NCI-H2196 (cell line): ENCODE measurements around the gene MCHR1.
"Not testable (repeated sequence)": the region's sequence is repeated elsewhere in the genome, so short reads cannot be mapped to it uniquely, and the experiment has no call there.

ENCODE experiments used
- DNase-seq: peaks from one replicate; lab custom pipeline; 2025; ENCODE audit not compliant: unreplicated experiment; lab: John Stamatoyannopoulos, UW

The MCHR1 gene

DNA sequence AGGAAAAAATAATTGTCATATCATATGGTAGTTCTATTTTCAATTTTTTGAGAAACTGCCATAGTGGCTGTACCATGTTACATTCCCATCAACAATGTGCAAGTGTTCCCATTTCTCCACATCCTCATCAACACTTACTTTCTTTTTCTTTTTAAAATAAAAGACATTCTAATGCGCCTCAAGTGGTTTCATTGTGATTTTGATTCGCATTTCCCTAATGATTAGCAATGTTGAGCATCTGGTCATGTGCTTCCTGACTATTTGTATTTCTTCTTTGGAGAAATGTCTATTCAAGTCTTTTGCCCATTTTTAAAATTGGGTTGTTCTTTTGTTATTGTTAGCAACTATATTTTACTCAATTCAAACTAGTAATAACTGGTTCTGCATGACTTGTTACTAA lies 8.4 kb downstream of the MCHR1 start:
- no peak for DNase-seq

DNA sequence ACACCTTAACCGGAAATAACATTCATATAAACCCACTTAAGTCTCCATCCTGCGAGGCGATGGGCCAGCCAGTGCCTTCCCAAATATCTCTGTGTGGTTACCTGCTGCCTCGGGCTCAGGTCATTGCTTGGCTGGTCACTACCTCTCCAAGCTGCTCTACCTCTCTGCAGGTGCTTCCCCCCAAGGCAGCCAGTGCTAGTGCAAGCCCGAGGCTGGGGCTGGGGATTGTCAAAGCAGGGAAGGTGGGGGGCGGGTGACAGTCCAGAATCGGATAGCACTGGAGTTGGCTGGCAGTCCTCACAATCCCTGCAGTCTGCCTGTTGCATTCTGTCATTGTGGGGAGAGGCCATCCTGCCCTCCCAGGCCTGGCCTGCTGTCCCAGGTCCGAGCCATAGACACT lies 11.1 kb downstream of the MCHR1 start:
- no peak for DNase-seq

DNA sequence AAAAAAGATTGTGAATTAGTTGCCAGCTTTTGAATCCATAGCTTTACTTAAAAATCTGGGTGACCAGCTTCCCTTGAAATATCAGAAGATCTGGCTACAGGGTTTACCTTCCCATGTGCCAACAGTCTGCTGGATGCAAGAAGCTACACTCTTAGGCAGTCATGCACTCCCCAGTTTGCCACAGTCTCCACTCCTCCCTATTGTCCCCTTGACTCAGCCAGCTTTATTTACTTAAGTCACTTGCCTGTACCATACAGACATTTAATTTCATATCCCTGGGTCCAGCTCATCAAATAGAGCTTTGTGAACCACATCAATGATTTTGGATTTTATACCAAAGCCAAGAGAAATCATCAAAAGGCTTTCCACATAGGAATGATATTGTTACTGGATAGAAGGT lies 12.2 kb downstream of the MCHR1 start:
- no peak for DNase-seq

DNA sequence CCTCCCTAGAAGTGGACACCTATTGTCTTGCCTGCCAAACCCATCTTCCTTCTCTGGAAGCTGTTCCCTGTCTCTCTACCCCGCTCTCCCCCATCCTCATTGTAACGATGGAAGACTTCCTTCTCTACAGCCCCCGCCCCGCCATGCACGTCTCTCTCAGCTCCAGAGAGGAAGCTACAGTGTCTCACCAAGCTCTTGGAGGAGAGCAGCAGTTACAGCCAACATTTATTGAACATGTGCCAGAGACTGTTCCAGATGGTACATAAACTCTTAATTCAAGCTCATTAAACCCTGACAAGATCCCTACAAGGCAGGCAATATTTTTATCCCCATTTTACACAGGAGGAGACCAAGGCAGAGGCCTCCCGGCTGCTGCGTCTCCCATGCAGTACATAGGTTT lies 15.1 kb downstream of the MCHR1 start:
- DNase-seq, result peak; percentile 15

DNA sequence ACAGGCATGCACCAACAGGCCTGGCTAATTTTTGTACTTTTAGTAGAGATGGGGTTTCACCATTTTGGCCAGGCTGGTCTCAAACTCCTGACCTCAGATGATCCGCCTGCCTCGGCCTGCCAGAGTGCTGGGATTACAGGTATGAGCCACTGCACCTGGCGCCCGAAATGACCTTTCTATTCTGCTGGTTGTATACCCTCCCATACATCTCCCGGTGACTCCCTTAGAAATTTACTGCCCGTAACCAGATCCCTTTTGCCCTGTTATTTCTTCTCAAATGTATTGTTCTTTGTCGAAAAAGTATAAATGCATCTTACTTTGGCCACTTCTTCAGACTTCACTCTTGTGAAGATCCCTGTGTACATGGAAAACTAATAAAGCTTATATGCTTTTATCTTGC lies 22.0 kb downstream of the MCHR1 start:
- DNase-seq, result no peak

DNA sequence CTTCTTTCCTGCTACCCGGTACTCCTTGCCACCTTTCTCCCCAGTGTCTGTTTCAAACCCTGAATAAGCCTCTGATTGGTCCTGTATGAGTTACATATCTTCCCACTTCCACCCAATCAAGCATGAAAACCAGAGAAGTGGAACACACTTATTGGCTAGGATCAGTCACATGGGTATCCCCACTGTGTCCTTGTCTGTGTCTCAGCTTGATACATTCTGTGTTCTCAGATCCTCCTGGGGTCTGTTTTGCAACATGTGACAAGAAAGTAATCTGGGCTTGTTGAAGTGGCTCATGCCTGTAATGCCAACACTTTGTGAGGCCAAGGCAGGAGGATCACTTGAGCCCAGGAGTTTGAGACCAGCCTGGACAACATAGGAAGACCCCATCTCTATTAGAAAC lies 23.9 kb downstream of the MCHR1 start:
- DNase-seq, result no peak

DNA sequence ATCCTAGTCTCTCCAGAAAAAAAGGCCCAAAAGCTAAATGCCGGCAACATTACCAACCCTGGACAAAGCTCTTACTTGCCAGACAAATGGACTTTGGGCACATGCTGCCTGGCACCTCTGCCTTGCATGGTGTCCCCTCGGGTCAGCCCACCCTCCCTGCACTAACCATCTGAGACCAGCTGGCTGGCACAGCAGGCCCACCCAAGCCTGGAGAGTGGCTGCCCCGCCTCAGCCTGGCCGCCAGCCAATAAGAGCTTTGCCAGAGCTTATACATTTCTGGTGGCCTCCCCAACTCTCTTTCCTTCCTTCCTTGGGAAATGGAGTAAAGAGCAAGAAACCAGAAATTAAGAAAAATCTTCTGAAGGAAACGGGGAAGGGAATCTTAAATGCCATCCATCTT lies 24.5 kb downstream of the MCHR1 start:
- no peak for DNase-seq

DNA sequence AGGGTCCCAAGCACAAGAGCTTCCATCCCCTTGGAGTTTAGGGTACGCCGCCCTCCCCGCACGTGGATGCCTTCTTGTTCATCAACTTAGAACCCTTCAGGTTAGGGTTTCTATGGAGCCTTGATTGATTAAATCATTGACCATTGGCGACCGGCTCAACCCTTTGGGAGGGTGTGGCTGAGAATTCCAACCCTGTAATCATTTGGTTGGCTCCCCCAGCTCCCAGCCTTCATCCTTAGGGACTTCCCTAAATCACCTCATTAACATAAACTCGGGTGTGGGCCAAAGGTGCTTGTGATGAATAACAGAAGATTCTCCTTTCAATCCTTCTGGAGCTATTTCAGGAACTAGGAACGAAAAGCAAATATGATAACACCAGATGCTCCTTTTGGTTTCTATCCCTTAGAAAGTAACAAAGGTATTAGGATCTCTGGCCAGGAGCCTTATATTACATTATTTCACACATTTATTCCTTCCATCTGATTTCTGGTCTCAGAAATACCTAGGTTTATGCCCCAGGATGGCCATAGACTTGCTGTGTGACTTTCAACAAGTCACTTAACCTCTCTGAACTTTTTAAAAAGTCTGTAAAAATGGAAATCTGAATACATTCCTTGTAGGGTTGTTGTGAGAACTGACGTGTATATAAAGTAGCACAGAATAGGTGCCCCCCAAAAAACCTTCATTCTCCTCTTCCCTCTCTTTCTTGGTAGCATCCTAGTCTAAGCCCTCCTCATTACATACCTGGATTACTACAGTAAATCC lies 26.8 kb downstream of the MCHR1 start:
- DNase-seq, result no peak

DNA sequence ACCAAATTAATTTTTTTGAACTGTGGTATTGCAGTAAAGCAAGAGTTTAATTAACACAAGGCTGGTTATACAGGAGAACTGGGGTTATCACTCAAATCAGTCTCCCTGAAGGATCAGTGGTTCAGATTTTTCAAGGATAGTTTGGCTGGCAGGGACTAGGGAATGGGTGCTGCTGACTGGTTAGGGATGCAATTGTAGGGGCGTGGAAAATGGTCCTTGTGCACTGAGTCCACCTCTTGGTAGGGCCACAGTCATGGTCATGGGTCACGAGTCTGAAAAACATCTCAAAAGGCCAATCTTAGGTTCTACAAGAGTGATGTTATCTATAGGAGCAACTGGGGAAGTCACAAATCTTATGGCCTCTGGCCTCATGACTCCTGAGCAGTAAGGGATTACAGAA lies 27.9 kb downstream of the MCHR1 start:
- DNase-seq, result no peak

DNA sequence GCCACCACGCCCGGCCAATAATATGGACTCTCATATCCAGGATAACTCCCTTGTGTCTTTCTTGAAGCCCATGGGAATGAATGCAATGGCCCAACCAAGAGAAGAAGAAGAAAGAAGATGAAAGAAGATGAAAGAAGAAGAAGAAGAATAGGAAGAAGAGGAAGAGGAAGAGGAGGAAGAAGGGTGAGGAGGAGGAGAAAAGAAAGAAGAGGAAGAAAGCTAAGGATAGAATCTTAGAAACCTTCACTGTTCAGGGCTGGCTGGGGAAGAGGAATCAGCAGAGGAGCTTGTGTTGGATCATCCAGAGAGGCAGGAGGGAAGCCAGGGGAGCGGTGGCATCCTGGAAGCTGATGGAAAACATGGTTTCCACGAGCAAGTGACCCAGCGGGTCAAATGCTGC lies 28.9 kb downstream of the MCHR1 start:
- no peak for DNase-seq

DNA sequence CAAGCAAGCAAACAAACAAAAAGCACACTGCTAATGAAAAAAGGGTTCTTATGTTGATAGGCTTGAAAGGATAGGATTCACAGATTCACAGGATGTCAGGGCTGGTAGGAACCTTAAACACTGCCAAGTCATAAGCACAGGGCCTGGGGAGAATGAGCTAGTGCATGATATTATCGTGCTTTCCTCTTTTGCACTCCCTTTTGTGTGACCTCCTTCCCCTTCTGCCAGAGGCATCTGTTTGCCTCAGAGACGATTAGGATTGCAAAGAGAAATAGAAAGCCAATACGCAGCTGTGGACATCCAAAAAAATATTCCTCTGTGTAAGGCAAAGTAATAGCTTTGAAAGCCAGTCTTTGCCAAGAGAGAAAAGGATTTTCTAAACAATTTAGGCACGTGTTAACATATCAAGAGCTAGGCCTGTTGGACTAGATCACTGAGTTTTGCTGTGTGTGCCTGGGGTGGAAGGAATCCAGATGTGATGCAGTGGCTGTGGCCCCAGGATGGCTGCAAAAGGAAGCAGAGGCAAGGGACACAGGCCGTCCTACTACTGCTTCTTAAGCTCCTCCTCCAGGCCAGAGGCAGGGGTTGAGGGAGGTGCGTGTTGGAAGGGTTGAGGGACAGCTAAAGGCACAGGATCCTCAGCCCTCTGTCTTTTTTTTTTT lies 30.6 kb downstream of the MCHR1 start:
- no peak for DNase-seq

DNA sequence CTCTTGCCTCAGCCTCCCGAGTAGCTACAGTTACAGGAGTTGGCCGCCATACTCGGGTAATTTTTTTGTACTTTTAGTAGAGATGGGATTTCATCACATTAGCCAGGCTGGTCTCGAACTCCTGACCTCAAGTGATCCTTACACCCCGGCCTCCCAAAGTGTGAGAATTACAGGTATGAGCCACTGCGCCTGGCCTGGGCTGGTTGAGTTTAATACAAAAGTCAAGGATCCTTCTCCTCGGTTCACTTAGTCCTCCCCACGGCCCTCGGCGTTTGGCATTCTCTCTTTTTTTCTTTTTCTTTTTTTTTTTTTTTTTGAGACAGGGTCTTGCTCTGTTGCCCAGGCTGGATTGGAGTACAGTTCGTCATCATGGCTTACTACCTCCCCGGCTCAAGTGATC lies 33.0 kb downstream of the MCHR1 start:
- no peak for DNase-seq

DNA sequence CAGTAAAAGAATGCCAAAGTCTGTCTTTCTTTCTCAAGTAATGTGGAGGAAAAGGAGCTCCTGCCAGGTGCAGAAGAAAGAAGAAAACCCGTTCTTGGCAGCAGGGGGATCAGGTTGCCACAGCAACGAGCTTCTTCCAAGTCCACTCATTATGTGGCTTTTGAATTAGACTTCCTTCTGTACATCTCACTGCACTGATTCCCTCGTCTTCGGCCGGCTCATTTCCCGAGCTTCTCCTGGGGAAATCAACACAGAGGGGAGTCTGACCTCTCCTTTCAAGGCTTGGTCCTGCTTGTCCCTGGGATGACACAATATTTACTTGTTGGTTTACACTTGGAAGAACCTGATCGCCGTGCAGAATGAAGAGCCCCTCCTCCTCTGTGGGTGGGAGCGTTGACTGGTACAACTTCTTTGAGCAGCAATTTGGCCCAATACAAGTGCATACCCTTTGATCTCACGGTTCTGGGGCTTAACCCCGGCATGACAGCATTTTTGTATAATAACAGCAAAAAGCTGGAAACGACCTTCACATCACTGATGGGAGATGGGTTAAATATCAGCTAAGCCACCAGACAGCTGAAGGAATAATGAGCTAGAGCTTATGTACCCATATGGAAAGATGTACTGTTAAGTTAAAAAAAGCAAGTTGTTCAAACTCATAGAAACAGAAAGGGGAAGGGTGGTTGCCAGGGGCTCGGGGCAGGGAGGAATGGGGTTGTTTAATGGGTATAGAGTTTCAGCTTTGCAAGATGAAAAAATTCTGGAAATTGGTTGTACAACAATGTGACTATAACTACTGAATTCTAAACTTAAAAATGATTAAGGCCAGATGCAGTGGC lies 35.4 kb downstream of the MCHR1 start:
- peak; percentile 73 for DNase-seq

DNA sequence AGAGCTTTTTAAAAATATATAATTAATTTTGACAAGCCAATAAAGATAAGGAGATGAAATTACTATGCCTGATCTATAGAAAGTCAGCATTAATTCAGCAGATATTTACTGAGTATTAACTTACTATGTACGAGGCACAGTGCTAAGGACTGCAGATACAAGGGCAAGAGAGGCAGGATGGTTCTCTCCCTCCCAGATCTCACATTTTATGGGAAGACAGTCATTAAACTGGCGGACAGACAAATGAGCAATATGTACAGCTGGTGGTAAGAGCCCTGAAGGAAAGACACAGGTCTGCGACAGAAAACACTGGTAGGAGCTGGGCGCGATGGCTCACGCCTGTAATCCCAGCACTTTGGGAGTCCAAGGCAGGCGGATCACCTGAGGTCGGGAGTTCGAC lies 36.8 kb downstream of the MCHR1 start:
- DNase-seq, result no peak

DNA sequence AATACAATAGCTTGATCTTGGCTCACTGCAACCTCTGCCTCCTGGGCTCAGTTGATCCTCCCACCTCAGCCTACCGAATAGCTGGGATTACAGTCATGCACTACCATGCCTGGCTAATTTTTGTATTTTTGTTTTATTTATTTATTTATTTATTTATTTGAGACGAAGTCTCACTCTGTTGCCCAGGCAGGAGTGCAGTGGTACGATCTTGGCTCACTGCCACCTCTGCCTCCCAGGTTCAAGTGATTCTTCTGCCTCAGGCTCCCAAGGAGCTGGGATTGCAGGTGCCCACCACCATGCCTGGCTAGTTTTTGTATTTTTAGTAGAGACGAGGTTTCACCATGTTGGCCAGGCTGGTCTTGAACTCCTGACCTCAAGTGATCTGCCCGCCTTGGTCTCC lies 38.4 kb downstream of the MCHR1 start:
- DNase-seq, result not testable (repeated sequence)

DNA sequence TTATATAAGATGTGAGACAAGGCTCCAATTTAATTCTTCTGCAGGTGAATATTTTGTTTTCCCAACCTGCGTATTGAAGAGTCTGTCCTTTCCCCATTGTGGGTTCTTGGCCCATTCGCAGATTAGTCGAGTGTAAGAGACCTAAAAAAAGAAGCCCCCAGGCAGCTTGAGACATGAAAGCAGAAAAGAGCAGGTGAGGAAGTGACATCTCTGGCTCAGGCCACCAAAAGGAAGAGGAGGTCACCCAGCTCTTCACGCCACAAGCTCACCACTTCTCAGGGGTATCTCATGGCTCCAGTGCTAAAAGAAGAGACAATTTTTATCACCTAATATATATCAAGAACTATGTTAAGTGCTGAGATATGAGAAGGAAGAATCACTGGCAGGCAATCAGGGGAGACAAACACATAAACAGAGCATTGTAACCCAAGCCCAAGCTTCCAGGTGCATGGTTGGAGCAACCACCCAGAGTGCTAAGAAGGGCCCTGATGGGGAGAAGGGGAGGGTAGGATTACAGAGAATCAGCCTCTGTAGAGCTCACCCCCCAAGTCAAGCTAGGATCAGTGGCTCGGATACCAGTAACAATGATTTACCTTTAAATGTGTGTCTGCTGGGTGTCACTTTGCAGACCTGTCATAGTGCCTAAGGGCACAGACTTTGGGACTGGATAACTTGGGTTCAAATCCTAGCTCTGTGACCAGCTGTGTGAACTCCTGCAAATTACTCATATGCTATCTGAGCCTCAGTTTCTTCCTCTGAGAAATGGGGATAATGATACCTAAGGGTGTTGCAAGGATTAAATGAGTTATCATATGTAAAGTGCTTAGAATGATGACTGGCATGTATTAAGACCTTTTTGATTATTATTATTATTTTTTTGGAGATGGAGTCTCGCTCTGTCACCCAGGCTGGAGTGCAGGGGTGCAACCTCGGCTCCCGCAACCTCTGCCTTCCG lies 39.2 kb downstream of the MCHR1 start:
- peak; percentile 26 for DNase-seq

DNA sequence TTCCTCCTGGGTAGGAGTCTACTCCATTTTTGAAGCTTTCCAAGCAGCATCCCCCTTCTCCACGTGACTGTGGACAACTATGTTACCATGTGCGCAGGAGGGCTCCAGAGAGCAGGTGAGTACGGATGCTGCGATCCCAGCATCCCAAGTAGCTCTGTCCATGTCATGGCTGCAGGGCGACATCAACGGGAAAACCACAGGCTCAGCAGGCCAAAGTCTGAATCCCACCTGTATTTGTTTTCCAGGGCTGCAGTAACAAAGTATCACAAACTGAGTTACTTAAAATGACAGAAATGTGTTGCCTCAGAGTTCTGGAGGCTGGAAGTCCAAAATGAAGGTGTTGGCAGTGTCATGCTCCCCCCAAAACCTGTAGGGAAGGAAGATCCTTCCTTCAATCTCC lies 40.3 kb downstream of the MCHR1 start:
- DNase-seq, result no peak

DNA sequence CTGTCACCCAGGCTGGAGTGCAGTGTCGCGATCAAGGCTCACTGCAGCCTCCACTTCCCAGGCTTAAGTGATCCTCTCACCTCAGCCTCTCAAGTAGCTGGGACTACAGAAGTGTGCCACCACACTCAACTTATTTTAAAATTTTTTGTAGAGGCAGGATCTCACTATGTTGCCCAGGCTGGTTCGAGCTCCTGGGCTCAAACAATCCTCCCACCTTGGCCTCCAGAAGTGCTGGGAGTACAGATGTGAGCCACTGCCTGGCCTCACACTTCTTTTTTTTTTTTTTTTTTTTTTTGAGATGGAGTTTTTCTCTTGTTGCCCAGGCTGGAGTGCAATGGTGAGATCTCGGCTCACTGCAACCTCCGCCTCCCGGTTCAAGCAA lies 40.9 kb downstream of the MCHR1 start:
- DNase-seq, result not testable (repeated sequence)

DNA sequence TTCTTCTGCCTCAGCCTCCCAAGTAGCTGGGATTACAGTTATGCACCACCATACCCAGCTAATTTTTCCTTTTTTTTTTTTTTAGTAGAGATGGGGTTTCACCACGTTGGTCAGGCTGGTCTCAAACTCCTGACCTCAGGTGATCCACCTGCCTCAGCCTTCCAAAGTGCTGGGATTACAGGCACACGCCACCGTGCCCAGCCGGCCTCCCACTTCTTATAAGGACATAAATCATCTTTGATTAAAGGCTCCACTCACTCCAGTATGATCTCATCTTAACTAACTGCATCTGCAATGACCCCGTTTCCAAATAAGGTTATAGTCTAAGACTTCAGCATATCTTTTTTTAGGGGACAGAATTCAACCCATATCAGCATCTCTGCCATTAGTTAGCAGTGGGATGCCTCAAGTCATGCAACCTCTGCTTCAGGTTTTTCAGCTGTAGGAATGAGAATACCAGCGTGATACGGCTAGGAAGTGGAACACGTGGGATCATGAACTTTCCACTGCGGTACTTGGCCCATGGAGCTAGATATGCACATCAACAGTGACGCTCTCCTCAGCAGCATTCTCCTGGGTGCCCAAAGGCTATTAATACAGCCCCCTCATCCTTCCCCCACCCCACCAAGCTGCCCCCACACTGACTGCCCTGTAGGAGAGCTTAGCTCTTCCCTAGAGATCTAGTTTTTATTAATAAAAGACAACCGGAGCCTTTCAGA lies 41.4 kb downstream of the MCHR1 start:
- DNase-seq, result no peak

DNA sequence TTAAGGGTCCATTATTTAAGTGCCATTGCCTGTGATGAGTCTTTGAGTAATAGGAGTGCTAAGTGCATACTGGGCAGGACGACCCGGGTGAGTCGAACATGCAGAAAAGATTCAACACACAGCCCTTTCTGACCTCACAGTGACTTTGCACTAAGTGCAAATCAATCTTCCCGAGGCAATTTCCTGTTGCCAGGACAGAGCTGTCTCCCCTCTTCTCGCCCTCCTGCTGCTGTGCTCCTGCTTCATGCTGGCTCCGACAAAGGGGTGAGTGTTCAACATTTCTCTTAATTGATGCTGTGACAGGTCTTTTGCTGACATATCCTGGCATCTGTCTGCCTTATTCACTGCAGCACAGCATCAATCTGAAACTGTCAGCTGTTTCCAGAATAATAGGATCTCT lies 42.0 kb downstream of the MCHR1 start:
- peak; percentile 19 for DNase-seq
